ENCODE results near the gene ERI3.

DNA sequence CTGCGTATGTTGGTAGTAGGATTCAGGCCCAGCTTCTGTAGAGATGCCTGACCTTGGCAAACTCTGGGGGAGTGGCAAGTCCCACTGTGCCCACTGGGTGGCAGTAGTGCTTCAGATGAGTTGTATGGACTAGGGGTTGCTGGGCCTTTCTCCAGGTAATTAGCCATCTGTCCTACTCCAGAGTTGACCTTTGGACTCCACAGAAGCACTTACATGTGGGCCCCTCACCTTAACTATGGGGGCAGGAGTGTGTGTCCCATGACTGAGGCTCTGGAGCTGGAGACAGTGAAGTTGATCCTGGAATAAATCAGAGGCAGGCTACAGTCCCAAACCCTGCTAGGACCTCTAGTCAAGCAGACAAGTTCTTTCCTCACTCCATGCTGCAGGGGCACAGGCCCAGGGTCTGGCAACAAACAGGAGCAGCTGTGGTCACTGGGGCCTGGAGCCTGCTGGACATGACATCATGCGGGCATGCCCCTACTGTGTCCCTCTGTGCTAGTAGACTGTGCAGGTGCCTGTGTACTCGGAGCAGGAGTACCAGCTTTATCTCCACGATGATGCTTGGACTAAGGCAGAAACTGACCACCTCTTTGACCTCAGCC, 137.1 kb downstream of the ERI3 start:
- TF ChIP-seq, protein P1, sequence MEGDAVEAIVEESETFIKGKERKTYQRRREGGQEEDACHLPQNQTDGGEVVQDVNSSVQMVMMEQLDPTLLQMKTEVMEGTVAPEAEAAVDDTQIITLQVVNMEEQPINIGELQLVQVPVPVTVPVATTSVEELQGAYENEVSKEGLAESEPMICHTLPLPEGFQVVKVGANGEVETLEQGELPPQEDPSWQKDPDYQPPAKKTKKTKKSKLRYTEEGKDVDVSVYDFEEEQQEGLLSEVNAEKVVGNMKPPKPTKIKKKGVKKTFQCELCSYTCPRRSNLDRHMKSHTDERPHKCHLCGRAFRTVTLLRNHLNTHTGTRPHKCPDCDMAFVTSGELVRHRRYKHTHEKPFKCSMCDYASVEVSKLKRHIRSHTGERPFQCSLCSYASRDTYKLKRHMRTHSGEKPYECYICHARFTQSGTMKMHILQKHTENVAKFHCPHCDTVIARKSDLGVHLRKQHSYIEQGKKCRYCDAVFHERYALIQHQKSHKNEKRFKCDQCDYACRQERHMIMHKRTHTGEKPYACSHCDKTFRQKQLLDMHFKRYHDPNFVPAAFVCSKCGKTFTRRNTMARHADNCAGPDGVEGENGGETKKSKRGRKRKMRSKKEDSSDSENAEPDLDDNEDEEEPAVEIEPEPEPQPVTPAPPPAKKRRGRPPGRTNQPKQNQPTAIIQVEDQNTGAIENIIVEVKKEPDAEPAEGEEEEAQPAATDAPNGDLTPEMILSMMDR (IDR thresholded peaks at IDR 0.05), result peak; percentile 84
- TF ChIP-seq EZH2 (IDR thresholded peaks at IDR 0.05) (no peak), EZH2phosphoT487 (IDR thresholded peaks at IDR 0.05) (no peak)
